ES-I3 (cell line): Measurements from ENCODE around the gene TRAF1.

Experiments
- H3K36me3 ChIP-seq: 2 replicates; pipeline ENCODE4 v1.6.1; 2013; ENCODE audit warnings: mild to moderate bottlenecking, low read length, control low read depth, moderate library complexity; ENCODE audit not compliant: insufficient read depth
- H3K4me1 ChIP-seq: 2 replicates; pipeline ENCODE4 v1.6.1; 2013; ENCODE audit warnings: mild to moderate bottlenecking, control low read depth, low read length; ENCODE audit not compliant: insufficient read depth
- H3K9ac ChIP-seq: 2 replicates; pipeline ENCODE4 v1.6.1; 2013; ENCODE audit warnings: low read depth, mild to moderate bottlenecking, low read length, moderate library complexity
- H3K9me3 ChIP-seq: 2 replicates; pipeline ENCODE4 v1.6.1; 2013; ENCODE audit warnings: mild to moderate bottlenecking, low read length, moderate library complexity; ENCODE audit not compliant: control insufficient read depth, insufficient read depth

Gene TRAF1

GRCh38 chr9:120912958-120913646 is 13.5 kb downstream of the TRAF1 start:
- H3K36me3 ChIP-seq = no peaks in the 10 kb centered on the region
- H3K9ac ChIP-seq = no peak overlapping the region

GRCh38 chr9:120911295-120911837 is 15.2 kb downstream of the TRAF1 start:
- no peaks in the 10 kb centered on the region for H3K9me3 ChIP-seq
- H3K4me1 ChIP-seq = peaks cover 6% of the 10 kb centered on the region; the same call in 1 of the 2 replicates
- H3K9ac ChIP-seq = no peak overlapping the region
- no peaks in the 10 kb centered on the region for H3K36me3 ChIP-seq

More at GRCh38 chr9:120912958-120913646, 13.5 kb downstream of the TRAF1 start:
- H3K4me1 ChIP-seq = peaks cover 6% of the 10 kb centered on the region; the same call in 1 of the 2 replicates
- H3K9me3 ChIP-seq = no peaks in the 10 kb centered on the region

- Histone ChIP-seq H3K9ac (no peak overlapping the region), H3K9me3 (no peaks in the 10 kb centered on the region), H3K36me3 (no peaks in the 10 kb centered on the region)
Measured at GRCh38 chr9:120910643-120911042, 16.0 kb downstream of the TRAF1 start.

GRCh38 chr9:120909904-120910303 is 16.7 kb downstream of the TRAF1 start:
- Histone ChIP-seq H3K9me3 (no peaks in the 10 kb centered on the region), H3K4me1 (peaks cover 6% of the 10 kb centered on the region; the same call in 1 of the 2 replicates), H3K9ac (no peak overlapping the region)

More at GRCh38 chr9:120910643-120911042, 16.0 kb downstream of the TRAF1 start:
- H3K4me1 ChIP-seq = peaks cover 6% of the 10 kb centered on the region; the same call in 1 of the 2 replicates

GRCh38 chr9:120905315-120906164 is 21.1 kb downstream of the TRAF1 start:
- no peaks in the 10 kb centered on the region for H3K36me3 ChIP-seq
- no peak overlapping the region for H3K9ac ChIP-seq
- no peaks in the 10 kb centered on the region for H3K9me3 ChIP-seq
- no peaks in the 10 kb centered on the region for H3K4me1 ChIP-seq

More at GRCh38 chr9:120909904-120910303, 16.7 kb downstream of the TRAF1 start:
- H3K36me3 ChIP-seq = no peaks in the 10 kb centered on the region

- H3K36me3 ChIP-seq = no peaks in the 10 kb centered on the region
- H3K9ac ChIP-seq = no peak overlapping the region
- H3K4me1 ChIP-seq = no peaks in the 10 kb centered on the region
- no peaks in the 10 kb centered on the region for H3K9me3 ChIP-seq
Measured at GRCh38 chr9:120904978-120905301, 21.7 kb downstream of the TRAF1 start.

GRCh38 chr9:120904061-120904977 is 22.3 kb downstream of the TRAF1 start:
- no peak overlapping the region for H3K9ac ChIP-seq
- no peaks in the 10 kb centered on the region for H3K9me3 ChIP-seq
- no peaks in the 10 kb centered on the region for H3K4me1 ChIP-seq
- H3K36me3 ChIP-seq = no peaks in the 10 kb centered on the region

GRCh38 chr9:120902569-120903535 is 23.7 kb downstream of the TRAF1 start:
- H3K9me3 ChIP-seq = no peaks in the 10 kb centered on the region
- no peak overlapping the region for H3K9ac ChIP-seq
- H3K36me3 ChIP-seq = no peaks in the 10 kb centered on the region
- H3K4me1 ChIP-seq = no peaks in the 10 kb centered on the region

GRCh38 chr9:120901755-120902568 is 24.6 kb downstream of the TRAF1 start:
- H3K9me3 ChIP-seq = no peaks in the 10 kb centered on the region
- H3K36me3 ChIP-seq = no peaks in the 10 kb centered on the region
- H3K9ac ChIP-seq = no peak overlapping the region
- peaks cover 4% of the 10 kb centered on the region; the same call in 1 of the 2 replicates for H3K4me1 ChIP-seq

- Histone ChIP-seq H3K9me3 (no peaks in the 10 kb centered on the region), H3K4me1 (peaks cover 5% of the 10 kb centered on the region; the same call in 1 of the 2 replicates), H3K36me3 (no peaks in the 10 kb centered on the region), H3K9ac (no peak overlapping the region)
Measured at GRCh38 chr9:120900824-120901223, 25.8 kb downstream of the TRAF1 start.

- Histone ChIP-seq H3K9me3 (no peaks in the 10 kb centered on the region), H3K9ac (no peak overlapping the region), H3K36me3 (no peaks in the 10 kb centered on the region), H3K4me1 (peaks cover 5% of the 10 kb centered on the region; the same call in 1 of the 2 replicates)
Measured at GRCh38 chr9:120899490-120900068, 27.0 kb downstream of the TRAF1 start.

GRCh38 chr9:120898396-120898795 is 28.2 kb downstream of the TRAF1 start:
- Histone ChIP-seq H3K4me1 (peaks cover 5% of the 10 kb centered on the region; the same call in 1 of the 2 replicates), H3K9ac (no peak overlapping the region), H3K36me3 (no peaks in the 10 kb centered on the region), H3K9me3 (no peaks in the 10 kb centered on the region)
